Stimulated activated CD8-positive, alpha-beta memory T cell treated with anti-CD3 and anti-CD28 coated beads, Interleukin-15, amount 100 ng/mL, for 24 hours (primary cell): ENCODE data around the gene CFD.
"Not testable (repeated sequence)": the region's sequence is repeated elsewhere in the genome, so short reads cannot be mapped to it uniquely, and the experiment has no call there.

Source experiments
- DNase-seq: peaks from one replicate; pipeline ENCODE4 v3.0.0-alpha.2; 2020; ENCODE audit warnings: low read depth

CFD gene

GRCh38 chr19:825897-826644 is 33.4 kb upstream of the CFD start:
- no peak for DNase-seq

GRCh38 chr19:827314-827709 is 32.2 kb upstream of the CFD start:
- DNase-seq = no peak

GRCh38 chr19:827710-828321 is 31.6 kb upstream of the CFD start, which contains the start of gene AZU1:
TSS of gene AZU1 (plus strand) at chr19:827837. CDS start at chr19:827847, 10 bp downstream.
- DNase-seq = no peak

- DNase-seq = no peak
These were observed 30.2 kb upstream of the CFD start for GRCh38 chr19:829129-829758.

GRCh38 chr19:831407-832369 is 27.8 kb upstream of the CFD start:
- DNase-seq = no peak

GRCh38 chr19:834216-834615 is 25.2 kb upstream of the CFD start:
- no peak for DNase-seq

GRCh38 chr19:835210-835810 is 24.2 kb upstream of the CFD start:
- no peak for DNase-seq

- no peak for DNase-seq
These were observed 18.8 kb upstream of the CFD start, which contains the start of gene PRTN3 for GRCh38 chr19:840519-841206. TSS of gene PRTN3 (plus strand) at chr19:840999. CDS start at chr19:841009, 10 bp downstream.

GRCh38 chr19:842802-843179 is 16.7 kb upstream of the CFD start:
- DNase-seq = not testable (repeated sequence)

GRCh38 chr19:843180-843835 is 16.2 kb upstream of the CFD start:
- DNase-seq = no peak

GRCh38 chr19:843836-844545 is 15.5 kb upstream of the CFD start:
- DNase-seq = no peak

GRCh38 chr19:844546-844971 is 14.9 kb upstream of the CFD start:
- DNase-seq = no peak

GRCh38 chr19:845707-846521 is 13.6 kb upstream of the CFD start:
- DNase-seq = no peak

- no peak for DNase-seq
These were observed 11.0 kb upstream of the CFD start for GRCh38 chr19:848386-848921.

- not testable (repeated sequence) for DNase-seq
These were observed 10.3 kb upstream of the CFD start for GRCh38 chr19:849195-849594.

GRCh38 chr19:850221-850978 is 9.1 kb upstream of the CFD start:
- DNase-seq = no peak

GRCh38 chr19:850979-851335 is 8.5 kb upstream of the CFD start:
- DNase-seq = no peak
